HT1080 (cell line): ENCODE data around the gene SLC25A18. TPM values are rescaled to one million over a fixed set of nuclear protein-coding genes. Genes with fewer than 3 reads are reported as not detected.
"Not testable (repeated sequence)": the region's sequence is repeated elsewhere in the genome, so short reads cannot be mapped to it uniquely, and the experiment has no call there.

Experiments used
- DNase-seq: peaks from one replicate; pipeline ENCODE4 v3.0.0-alpha.2; 2015; ENCODE audit warnings: low read depth
- polyA plus RNA-seq, 2 experiments: library from polyadenylated mRNA; depleted of rRNA; stranded (reverse); fragments of >200 nt; gene quantifications; 2 replicates each; pipeline ENCODE4 v1.2.3, GENCODE V29; 2015
- total RNA-seq: library from RNA; depleted of rRNA; stranded (reverse); fragments of >200 nt; shearing (Covaris generic); gene quantifications from 2 replicates; pipeline ENCODE4 v1.2.3, GENCODE V29; 2014; rRNA removed

SLC25A18 gene
- 0.16 TPM in 1 of 2 replicates, not detected in the other for total RNA-seq
- not detected in 2 replicates for polyA plus RNA-seq (2015; cell fraction: cytosol; rRNA removed)
- polyA plus RNA-seq (2015; cell fraction: nucleus; rRNA removed) = 0.05 TPM in 1 of 2 replicates, not detected in the other

GRCh38 chr22:17562906-17563870 lies at the start of gene SLC25A18:
Gene SLC25A18, plus strand, starts transcription at chr22:17563498. Its CDS starts 16,447 bp downstream, at chr22:17579945.
- no peak for DNase-seq

GRCh38 chr22:17513612-17514011 lies 49.7 kb upstream of the SLC25A18 start:
- no peak for DNase-seq

GRCh38 chr22:17514084-17514483 lies 49.2 kb upstream of the SLC25A18 start:
- no peak for DNase-seq

GRCh38 chr22:17518406-17518805 lies 44.9 kb upstream of the SLC25A18 start:
- no peak for DNase-seq

GRCh38 chr22:17521971-17522370 lies 41.3 kb upstream of the SLC25A18 start:
- DNase-seq = not testable (repeated sequence)

- DNase-seq = no peak
Observed at GRCh38 chr22:17523925-17524324, 39.4 kb upstream of the SLC25A18 start.

GRCh38 chr22:17536269-17536668 lies 27.0 kb upstream of the SLC25A18 start:
- peak; percentile 8 for DNase-seq

- DNase-seq = no peak
Observed at GRCh38 chr22:17537155-17537554, 26.1 kb upstream of the SLC25A18 start.

- DNase-seq = no peak
Observed at GRCh38 chr22:17540481-17540880, 22.8 kb upstream of the SLC25A18 start.

GRCh38 chr22:17541476-17541875 lies 21.8 kb upstream of the SLC25A18 start:
- no peak for DNase-seq

- DNase-seq = no peak
Observed at GRCh38 chr22:17542452-17542851, 20.8 kb upstream of the SLC25A18 start.

- DNase-seq = no peak
Observed at GRCh38 chr22:17548010-17548755, 15.1 kb upstream of the SLC25A18 start.

- DNase-seq = no peak
Observed at GRCh38 chr22:17548756-17549035, 14.6 kb upstream of the SLC25A18 start.

- no peak for DNase-seq
Observed at GRCh38 chr22:17549183-17549582, 14.1 kb upstream of the SLC25A18 start.

- no peak for DNase-seq
Observed at GRCh38 chr22:17549655-17550054, 13.6 kb upstream of the SLC25A18 start.

GRCh38 chr22:17552737-17553136 lies 10.6 kb upstream of the SLC25A18 start:
- DNase-seq = no peak

GRCh38 chr22:17554814-17555213 lies 8.5 kb upstream of the SLC25A18 start:
- no peak for DNase-seq

GRCh38 chr22:17559188-17559587 lies 4.1 kb upstream of the SLC25A18 start:
- DNase-seq = no peak

- DNase-seq = no peak
Observed at GRCh38 chr22:17563936-17564391, 666 bp downstream of the SLC25A18 start.

- not testable (repeated sequence) for DNase-seq
Observed at GRCh38 chr22:17566016-17566687, 2.9 kb downstream of the SLC25A18 start.

GRCh38 chr22:17566776-17567175 lies 3.5 kb downstream of the SLC25A18 start:
- no peak for DNase-seq
